GM21737 (cell line): ENCODE results near the gene SAMM50.

ENCODE experiments used
- ATAC-seq: cut with Tn5 transposase; IDR thresholded peaks from one replicate; pipeline ENCODE4 v1.9.1; 2021; ENCODE audit warnings: mild to moderate bottlenecking, moderate library complexity; ENCODE audit not compliant: unreplicated experiment

Gene SAMM50

GRCh38 chr22:43945632-43946383, 9.4 kb upstream of the SAMM50 start:
- no peak for ATAC-seq

DNA sequence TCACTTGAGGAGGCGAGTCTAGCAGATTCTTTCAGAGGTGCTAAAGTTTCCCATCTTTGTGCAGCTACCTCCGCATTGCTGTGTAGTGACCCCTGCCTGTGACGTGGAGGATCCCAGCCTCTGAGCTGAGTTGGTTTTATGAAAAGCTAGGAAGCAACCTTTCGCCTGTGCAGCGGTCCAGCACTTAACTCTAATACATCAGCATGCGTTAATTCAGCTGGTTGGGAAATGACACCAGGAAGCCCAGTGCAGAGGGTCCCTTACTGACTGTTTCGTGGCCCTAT, 8.9 kb upstream of the SAMM50 start:
- ATAC-seq = no peak

DNA sequence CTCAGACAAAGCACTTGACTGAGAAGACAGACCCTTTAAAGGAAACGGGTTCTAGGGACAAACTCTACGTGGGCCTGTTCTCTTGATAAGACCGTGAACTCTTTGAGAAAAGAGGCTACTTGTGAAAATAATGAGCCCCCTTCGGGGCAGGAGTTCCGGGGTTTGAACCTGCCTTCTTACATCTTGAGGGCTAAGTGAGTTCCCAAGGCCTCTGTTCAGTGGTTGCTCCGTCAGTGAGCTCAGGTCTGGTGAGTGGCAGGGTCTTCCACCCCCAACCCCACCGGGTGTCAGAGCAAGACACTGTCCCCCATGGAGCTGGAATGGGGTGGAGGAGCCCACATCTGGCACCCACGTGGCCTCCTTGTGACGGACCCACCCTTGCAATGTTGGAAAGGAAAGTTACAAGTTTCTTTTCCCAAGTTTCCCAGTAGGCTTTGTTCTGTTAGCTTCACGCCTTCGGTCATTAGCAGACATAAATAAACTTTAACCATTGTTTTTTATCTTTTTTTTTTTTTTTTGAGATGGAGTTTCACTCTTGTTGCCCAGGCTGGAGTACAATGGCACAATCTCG, 6.3 kb upstream of the SAMM50 start:
- no peak for ATAC-seq

DNA sequence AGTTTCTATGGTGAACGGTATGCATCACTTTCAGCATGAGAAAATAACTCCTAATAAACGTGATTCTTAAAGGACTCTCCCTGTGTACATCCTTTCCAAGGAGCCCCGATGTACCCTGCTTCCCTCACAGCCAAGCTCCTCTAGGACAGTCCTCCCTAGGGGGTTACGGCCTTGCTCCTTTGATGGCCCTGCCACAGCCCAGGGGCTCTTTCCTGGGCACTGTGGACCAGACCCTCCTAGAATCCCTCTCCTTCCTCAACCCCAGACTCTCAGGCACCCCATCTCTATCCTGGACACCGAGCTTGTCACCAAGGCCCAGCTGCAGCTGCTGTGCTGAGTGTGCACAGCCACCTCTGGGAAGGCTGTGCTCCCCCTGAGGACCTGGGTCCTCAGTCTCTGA, 3.9 kb upstream of the SAMM50 start:
- no peak for ATAC-seq

GRCh38 chr22:43951966-43952365, 3.3 kb upstream of the SAMM50 start:
- no peak for ATAC-seq

- no peak for ATAC-seq
Observed at GRCh38 chr22:43953988-43954785, 1.1 kb upstream of the SAMM50 start.

- ATAC-seq = no peak
Observed at GRCh38 chr22:43955883-43956782, 891 bp downstream of the SAMM50 start.

DNA sequence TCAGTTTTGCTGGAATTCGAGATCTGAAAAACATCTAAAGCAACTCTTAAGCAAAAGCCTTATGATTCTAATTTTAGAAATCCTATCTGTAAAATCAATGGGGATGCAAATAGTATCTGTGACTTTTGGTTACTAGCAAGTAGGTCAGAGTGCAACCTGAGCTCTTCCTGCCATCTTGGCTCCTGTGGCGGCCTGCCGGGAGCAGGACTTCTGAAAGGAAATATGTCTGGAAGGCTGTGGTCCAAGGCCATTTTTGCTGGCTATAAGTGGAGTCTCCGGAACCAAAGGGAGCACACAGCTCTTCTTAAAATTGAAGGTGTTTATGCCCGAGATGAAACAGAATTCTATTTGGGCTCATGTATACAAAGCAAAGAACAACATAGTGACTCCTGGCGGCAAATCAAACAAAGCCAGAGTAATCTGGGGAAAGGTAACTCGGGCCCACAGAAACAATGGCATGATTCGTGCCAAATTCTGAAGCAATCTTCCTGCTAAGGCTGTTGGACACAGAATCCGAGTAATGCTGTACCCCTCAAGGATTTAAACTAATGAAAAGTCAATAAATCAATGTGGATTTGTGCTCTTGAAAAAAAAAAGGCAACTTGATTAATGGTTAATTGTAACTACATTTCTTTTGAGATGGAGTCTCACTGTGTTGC, 1.7 kb downstream of the SAMM50 start:
- no peak for ATAC-seq

- no peak for ATAC-seq
Observed at GRCh38 chr22:43957871-43958270, 2.6 kb downstream of the SAMM50 start.

- ATAC-seq = no peak
Observed at GRCh38 chr22:43964314-43964857, 9.1 kb downstream of the SAMM50 start.

DNA sequence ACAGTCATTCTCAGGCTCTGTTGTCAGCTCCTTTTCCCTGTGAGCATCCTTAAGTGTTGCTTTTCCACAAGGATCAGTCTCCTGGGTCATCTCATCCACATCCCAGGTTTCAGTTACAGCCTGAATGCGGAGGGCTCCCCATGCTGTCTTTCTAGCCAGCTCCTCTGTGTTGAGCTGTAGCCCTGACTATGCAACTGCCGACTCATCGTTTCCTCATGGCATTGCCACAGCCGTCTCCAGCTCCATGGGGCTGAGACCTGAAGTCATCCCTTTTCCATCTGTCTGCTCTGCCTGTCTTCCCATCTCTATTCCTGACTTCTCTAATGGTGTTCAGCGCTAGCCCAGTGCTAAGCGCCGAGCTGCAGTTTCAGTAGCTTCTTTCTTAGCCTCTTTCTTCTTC, 11.8 kb downstream of the SAMM50 start:
- ATAC-seq = no peak

DNA sequence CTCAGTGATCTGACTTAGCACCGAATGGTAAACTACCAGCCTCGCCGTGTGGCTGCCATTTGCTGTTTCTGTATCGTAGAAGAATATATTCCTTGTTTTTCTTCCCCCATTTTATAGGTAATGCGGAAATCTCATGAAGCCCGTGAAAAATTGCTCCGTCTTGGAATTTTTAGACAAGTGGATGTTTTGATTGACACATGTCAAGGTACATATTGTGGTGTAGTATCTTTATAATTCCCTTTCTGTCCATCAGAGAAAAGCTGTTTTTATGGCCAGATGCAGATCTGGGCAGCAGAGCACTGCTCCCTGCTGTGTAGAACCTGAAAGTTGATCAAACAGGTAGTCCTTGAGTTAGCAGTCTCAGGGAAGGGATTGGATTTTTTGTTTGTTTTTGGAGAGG, 13.4 kb downstream of the SAMM50 start:
- no peak for ATAC-seq

- no peak for ATAC-seq
Observed at GRCh38 chr22:43969021-43969878, 14.0 kb downstream of the SAMM50 start.

- no peak for ATAC-seq
Observed at GRCh38 chr22:43969989-43970755, 14.9 kb downstream of the SAMM50 start.

DNA sequence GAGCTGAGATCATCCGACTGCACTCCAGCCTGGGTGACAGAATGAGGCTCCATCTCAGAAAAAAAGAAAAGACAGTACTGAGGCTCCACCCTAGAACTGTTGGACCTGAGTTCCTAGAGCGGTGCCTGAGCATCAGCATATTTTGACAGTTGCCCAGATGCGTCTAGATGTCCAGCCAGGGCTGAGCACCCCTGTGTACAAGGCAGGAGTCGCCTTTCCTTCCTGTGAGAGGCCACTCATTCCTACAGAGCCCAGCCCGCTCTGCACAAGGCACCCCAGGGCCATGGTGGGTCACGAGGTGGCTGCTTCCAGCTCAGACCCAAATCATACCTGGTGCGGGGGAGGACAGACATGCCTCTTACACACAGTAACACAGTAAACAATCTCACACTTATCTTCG, 15.9 kb downstream of the SAMM50 start:
- ATAC-seq = no peak

DNA sequence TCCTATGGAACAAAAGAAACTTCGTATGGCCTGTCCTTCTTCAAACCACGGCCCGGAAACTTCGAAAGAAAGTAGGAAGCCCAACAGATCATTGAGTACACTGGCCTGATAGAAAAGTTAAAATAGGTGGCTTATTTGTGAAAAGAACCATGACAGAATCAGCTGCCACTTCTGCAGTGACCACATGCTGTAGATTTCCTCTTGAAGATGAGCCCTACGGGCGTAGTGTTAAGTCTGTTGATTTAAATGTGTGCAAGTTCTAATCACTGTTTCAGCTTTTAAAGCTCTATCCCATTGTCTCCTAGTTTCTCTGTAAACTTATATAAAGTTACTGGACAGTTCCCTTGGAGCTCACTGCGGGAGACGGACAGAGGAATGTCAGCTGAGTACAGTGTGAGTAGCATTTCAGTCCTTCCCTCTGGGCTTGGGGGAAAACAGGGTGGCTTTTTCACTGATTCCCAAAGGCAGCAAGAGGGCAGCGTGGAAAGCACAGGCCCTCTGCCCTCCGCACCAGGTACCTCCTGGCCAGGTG, 17.8 kb downstream of the SAMM50 start:
- no peak for ATAC-seq

- ATAC-seq = no peak
Observed at GRCh38 chr22:43974028-43974545, 18.8 kb downstream of the SAMM50 start.

GRCh38 chr22:43975041-43975440, 19.8 kb downstream of the SAMM50 start:
- no peak for ATAC-seq
